Left ventricle myocardium inferior (tissue), 1 donor: ENCODE data around the gene TNPO2. TPM values are rescaled to one million over a fixed set of nuclear protein-coding genes. Genes with fewer than 3 reads are reported as not detected.
A peak's percentile ranks its signal among the peaks of the same experiment; 100 is the strongest.
"Not testable (repeated sequence)": the region's sequence is repeated elsewhere in the genome, so short reads cannot be mapped to it uniquely, and the experiment has no call there.

Experiments used
- DNase-seq: peaks from one replicate; pipeline ENCODE4 v3.0.0-alpha.2; 2020
- H3K27ac ChIP-seq: fragments of 200-600 bp; replicated peaks from 2 replicates; pipeline ENCODE4 v1.8.0; 2021
- H3K27me3 ChIP-seq: fragments of 200-600 bp; 2 replicates; pipeline ENCODE4 v1.8.0; 2021; ENCODE audit warnings: low read depth
- H3K36me3 ChIP-seq: fragments of 200-600 bp; 2 replicates; pipeline ENCODE4 v1.8.0; 2021
- H3K4me1 ChIP-seq: fragments of 200-600 bp; 2 replicates; pipeline ENCODE4 v1.8.0; 2021
- H3K4me3 ChIP-seq: fragments of 200-600 bp; 2 replicates; pipeline ENCODE4 v1.8.0; 2021; ENCODE audit warnings: mild to moderate bottlenecking, moderate library complexity
- H3K9me3 ChIP-seq: fragments of 200-600 bp; replicated peaks from 2 replicates; pipeline ENCODE4 v1.8.0; 2021
- CTCF ChIP-seq: fragments of 200-600 bp; IDR thresholded peaks from 2 replicates; pipeline ENCODE4 v1.8.0; 2021; ENCODE audit warnings: antibody characterized with exemption, mild to moderate bottlenecking, borderline replicate concordance
- intact Hi-C: fragments of 100-400 bp; cut with micrococcal nuclease; formaldehyde crosslinking; loops from one replicate; pipeline ENCODE4 v1.11.0; 2022
- total RNA-seq: library from RNA; stranded (reverse); fragmentation: NEBNext Ultra II Directional; extraction: Animal tissue kit (Norgen Biotek cat#: 25700); gene quantifications from one replicate; pipeline ENCODE4 v1.2.1, GENCODE V29; 2021
- donor health status: DM: no; HTN: yes; CAD: no; lungs with severe emphysema.

The TNPO2 gene
- total RNA-seq, 1 donor from 2014 or later: 33.1 TPM

GRCh38 chr19:12703046-12703445, 20.7 kb downstream of the TNPO2 start:
- DNase-seq: no peak
- Histone ChIP-seq H3K4me1 (no peaks in the 10 kb centered on the region), H3K4me3 (no peak overlapping the region), H3K36me3 (peaks cover 92% of the 10 kb centered on the region), H3K27ac (no peak overlapping the region), H3K27me3 (no peaks in the 10 kb centered on the region), H3K9me3 (no peaks in the 10 kb centered on the region)
- no peak for TF ChIP-seq CTCF
- intact Hi-C loops: no loop called here

GRCh38 chr19:12701596-12702282, 22.0 kb downstream of the TNPO2 start:
- Histone ChIP-seq H3K27ac (no peak overlapping the region), H3K27me3 (no peaks in the 10 kb centered on the region), H3K36me3 (peaks cover 80% of the 10 kb centered on the region), H3K4me3 (no peak overlapping the region), H3K9me3 (no peaks in the 10 kb centered on the region), H3K4me1 (peaks cover 7% of the 10 kb centered on the region)
- intact Hi-C loops: no loop called here
- DNase-seq: no peak
- no peak for TF ChIP-seq CTCF

DNA sequence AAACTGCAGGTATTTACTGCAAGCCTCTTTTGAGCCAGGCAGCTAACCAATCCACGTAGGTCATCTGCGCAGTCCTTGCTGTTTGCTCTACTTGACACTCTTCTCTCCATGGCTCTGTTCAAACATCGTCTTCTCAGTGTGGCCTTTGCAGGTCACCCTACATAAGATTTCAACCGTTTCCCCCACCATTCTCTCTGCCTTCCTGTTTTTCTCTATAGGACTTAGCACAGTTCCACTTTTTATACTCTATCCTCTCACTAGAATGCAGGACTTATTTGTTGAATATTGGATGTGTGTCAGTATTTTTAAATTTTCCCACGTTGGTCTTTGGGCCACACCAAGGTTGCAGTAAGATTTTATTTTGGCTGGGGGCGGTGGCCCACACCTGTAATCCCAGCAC, 25.6 kb downstream of the TNPO2 start:
- TF ChIP-seq CTCF: no peak

DNA sequence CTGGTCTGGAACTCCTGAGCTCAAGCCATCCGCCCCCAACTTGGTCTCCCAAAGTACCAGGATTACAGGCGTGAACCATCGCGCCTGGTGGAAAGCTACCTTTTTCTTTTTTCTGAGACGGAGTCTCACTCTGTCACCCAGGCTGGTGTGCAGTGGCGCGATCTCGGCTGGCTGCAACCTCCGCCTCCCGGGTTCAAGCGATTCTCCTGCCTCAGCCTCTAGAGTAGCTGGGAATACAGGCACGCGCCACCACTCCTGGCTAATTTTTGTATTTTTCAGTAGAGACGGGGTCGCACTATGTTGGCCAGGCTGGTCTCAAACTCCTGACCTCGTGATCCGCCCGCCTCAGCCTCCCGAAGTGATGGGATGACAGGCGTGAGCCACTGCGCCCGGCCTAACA, 26.3 kb downstream of the TNPO2 start:
- DNase-seq, H3K27ac ChIP-seq, H3K27me3 ChIP-seq, intact Hi-C loops, H3K9me3 ChIP-seq: not testable (repeated sequence)
- Histone ChIP-seq H3K4me1 (peaks cover 23% of the 10 kb centered on the region), H3K36me3 (peaks cover 37% of the 10 kb centered on the region), H3K4me3 (peak overlapping the region; percentile 77)

More for the DNA sequence above, 25.6 kb downstream of the TNPO2 start:
- Histone ChIP-seq H3K4me1 (peaks cover 23% of the 10 kb centered on the region), H3K27ac (no peak overlapping the region), H3K9me3 (no peaks in the 10 kb centered on the region), H3K4me3 (no peak overlapping the region), H3K36me3 (peaks cover 44% of the 10 kb centered on the region), H3K27me3 (no peaks in the 10 kb centered on the region)
- DNase-seq: no peak
- intact Hi-C loops: no loop called here

DNA sequence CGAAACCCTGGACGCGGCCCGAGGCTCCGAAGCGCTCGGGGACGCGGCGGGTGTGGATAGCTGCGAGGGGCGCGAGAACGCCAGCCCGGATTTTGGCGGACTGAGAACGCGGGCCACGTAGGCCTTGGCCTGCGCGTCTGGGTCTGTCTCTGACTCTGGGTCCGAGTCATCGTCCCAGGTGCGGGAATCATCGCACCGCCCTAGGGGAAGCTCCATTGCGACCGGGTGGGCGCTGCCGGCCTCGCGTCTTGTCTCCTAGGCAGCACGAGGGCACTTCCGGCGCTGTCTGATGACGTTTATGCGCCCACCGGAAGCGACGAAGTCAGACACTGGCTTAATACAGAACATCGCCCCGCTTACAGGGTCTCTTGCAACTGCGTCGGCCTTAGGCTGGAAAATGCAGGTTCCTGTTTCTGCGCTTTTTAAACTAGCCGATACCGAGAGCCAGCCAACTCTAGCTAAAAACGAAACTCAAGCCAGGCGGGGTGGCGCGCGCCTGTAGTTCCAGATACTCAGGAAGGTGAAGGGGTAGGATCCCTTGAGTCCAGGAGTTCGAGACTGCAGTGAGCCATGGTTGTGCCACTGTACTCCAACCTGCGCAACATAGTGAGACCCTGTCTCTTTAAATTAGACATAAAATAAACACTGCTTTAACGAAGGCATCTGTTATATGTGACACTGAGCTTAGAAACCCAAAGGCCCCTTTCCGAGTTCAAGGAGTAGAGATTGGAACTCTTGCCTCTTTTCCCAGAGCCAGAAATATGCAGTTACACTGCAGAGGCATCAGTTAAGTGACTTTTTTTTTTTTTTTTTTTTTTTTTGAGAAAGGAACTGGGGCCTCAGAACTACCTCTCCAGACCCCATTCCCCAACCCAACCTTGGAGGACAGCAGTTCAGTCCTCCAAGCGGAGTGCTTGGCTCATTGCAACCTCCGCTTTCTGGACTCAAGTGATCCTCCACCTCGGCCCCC, 27.1 kb downstream of the TNPO2 start, which contains the start of gene FBXW9:
Gene FBXW9, minus strand, starts transcription at position 266 of the 970 bp plus-strand sequence. Its CDS starts 50 bp downstream, at position 216.
- no peaks in the 10 kb centered on the region for H3K9me3 ChIP-seq
- intact Hi-C loops: no loop called here
- H3K4me1 ChIP-seq: peaks cover 23% of the 10 kb centered on the region
- H3K36me3 ChIP-seq: peaks cover 30% of the 10 kb centered on the region
- TF ChIP-seq CTCF: no peak
- peak within 1 kb of the TSS; percentile 92 for H3K27ac ChIP-seq
- H3K4me3 ChIP-seq: peak within 1 kb of the TSS; percentile 77
- H3K27me3 ChIP-seq: no peaks in the 10 kb centered on the region
- DNase-seq: peak; percentile 98

- H3K27me3 ChIP-seq: no peaks in the 10 kb centered on the region
- TF ChIP-seq CTCF: no peak
- H3K27ac ChIP-seq: peak overlapping the region; percentile 92
- H3K4me1 ChIP-seq: peaks cover 23% of the 10 kb centered on the region
- intact Hi-C loops: no loop called here
- H3K36me3 ChIP-seq: peaks cover 23% of the 10 kb centered on the region
- no peak for DNase-seq
- H3K4me3 ChIP-seq: peak overlapping the region; percentile 77
- no peaks in the 10 kb centered on the region for H3K9me3 ChIP-seq
Measured at GRCh38 chr19:12695997-12696365, 27.8 kb downstream of the TNPO2 start.
